HEK293 (cell line): ENCODE data around the gene DPYSL4.

Experiments
- YY1 ChIP-seq: fragments of 450-650 bp; formaldehyde crosslinking; IDR thresholded peaks from 2 replicates; pipeline ENCODE4 v1.5.1; 2018; ENCODE audit warnings: missing biosample characterization, missing genetic modification characterization
- ZNF768 ChIP-seq: fragments of 450-650 bp; formaldehyde crosslinking; IDR thresholded peaks from 2 replicates; pipeline ENCODE4 v1.5.1; 2018; ENCODE audit warnings: missing biosample characterization, mild to moderate bottlenecking, missing genetic modification characterization
- ZNF776 ChIP-seq: fragments of 450-650 bp; formaldehyde crosslinking; IDR thresholded peaks from 2 replicates; pipeline ENCODE4 v1.5.0; 2017; ENCODE audit warnings: missing biosample characterization, missing genetic modification characterization, borderline replicate concordance
- TF ChIP-seq, protein P1 (sequence below): fragments of 450-650 bp; formaldehyde crosslinking; IDR thresholded peaks from 2 replicates; pipeline ENCODE4 v1.5.1; 2016; ENCODE audit warnings: missing biosample characterization, missing genetic modification characterization

DNA sequence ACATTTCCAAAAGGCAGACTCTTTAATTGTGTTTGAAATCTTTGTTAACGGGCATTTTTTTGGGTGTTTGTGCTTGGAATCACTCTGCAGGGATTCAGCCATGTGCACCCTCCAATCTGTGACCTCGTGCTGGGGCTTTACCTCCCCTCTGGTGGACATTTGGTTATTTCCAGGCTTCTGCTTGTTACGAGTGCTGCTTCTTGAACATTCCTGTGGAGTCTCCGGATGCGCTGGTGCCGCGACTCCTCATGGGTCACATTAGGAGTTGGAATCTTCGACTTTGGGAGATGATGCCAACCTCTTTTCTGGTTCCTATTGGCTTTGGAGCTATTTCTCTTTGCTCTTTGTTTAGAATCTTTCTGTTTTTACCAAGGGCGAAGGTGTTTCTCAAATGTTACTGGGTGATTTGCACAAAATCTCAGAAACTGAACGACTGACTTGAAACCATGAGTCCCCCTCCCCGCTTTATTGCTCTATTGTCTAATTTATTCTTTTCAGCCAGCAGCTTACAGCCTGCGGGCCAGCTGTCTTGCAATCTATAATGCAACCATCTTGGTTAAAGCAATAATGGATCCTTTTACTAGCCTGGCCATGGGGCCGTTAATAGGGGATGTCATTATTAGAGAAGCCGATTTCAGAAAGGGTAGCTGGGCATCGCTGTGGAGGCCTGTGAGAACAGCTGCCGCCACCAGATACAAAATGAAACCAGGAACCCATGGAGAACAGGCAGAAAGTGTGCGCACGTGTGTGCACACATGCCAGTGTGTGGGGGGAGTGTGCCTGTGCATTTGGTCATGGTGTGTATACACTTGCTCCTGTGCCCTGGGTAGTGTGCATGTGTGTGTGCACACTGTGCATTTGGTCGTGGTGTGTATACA is 9.9 kb upstream of the DPYSL4 start:
- TF ChIP-seq ZNF768 (tag by site-specific recombination) = no peak
- no peak for TF ChIP-seq YY1 (tag by site-specific recombination)
- TF ChIP-seq ZNF776 (tag by site-specific recombination) = no peak
- TF ChIP-seq, protein P1, sequence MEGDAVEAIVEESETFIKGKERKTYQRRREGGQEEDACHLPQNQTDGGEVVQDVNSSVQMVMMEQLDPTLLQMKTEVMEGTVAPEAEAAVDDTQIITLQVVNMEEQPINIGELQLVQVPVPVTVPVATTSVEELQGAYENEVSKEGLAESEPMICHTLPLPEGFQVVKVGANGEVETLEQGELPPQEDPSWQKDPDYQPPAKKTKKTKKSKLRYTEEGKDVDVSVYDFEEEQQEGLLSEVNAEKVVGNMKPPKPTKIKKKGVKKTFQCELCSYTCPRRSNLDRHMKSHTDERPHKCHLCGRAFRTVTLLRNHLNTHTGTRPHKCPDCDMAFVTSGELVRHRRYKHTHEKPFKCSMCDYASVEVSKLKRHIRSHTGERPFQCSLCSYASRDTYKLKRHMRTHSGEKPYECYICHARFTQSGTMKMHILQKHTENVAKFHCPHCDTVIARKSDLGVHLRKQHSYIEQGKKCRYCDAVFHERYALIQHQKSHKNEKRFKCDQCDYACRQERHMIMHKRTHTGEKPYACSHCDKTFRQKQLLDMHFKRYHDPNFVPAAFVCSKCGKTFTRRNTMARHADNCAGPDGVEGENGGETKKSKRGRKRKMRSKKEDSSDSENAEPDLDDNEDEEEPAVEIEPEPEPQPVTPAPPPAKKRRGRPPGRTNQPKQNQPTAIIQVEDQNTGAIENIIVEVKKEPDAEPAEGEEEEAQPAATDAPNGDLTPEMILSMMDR (tag by site-specific recombination) = no peak
